ENCODE data around the gene GNA12.

GNA12 gene

DNA sequence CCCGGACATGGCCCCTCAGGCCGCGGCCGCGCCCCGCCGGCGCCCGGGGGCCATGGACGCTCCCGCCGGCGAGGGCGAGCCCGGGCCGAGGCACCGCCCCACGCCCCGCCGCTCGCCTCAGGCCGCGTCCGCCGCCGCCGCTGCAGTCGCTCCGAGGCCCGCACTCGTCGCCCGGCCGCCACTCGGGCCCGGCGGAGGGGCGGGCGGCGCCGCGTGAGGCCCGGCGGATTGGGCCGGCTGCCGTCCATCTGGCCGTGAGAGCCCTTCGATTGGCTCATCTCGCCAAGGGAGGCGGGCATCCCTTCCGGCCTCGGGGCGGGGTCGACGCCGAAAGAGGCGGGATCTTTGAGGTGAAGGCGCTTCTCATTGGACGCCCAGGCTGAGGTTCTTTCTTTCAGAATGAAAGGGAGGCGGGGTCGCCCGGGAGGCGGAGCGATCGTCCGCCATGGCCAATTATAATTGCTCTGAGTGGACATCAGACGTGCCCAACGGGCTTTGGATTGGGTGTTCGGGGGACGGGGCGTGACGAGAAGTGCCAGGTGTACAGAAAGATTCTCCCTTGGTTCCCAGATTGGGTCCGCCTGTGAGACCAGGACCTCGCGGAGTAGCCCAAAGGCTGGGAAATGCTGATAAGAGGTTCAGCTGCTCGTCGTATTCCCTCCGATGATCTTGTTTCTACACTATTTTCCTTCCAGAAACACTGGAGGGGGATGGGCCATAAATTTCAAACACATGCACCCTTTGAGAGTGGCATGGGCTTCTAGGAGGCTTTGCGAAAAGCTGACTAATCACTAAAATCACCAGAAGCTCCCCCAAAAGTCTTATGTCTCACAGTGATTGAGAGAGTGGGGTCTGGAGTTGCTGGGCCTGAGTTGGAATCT lies at the start of gene GNA12:
TSS of gene GNA12 (minus strand) at position 156 of the 881 bp plus-strand sequence. CDS start at position 9, 147 bp downstream.
- peak; percentile 95 to 97 (median 97) for DNase-seq (ENCODE audit: low read depth in 3 of 3)

DNA sequence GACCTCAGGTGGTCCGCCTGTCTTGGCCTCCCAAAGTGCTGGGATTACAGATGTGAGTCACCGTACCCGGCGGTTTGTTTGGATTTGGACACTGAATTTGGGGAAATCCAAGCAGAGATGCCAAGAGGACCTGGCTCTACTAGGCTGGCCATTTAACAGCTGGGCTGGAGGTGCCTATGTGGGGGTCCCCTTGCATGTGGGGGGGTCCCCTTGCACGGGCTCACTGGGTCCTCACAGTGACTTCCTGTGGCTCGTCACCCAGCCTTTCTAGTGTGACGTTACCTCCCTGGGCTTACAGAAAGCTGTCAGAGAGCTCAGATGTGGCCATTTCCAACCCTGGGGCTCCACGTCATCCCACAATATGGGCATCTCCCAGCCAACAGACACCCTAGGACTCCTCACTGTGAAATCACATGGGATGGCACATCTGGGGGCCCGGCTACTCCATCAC lies 49.3 kb upstream of the GNA12 start:
- no peak for DNase-seq (ENCODE audit: low read depth in 3 of 3)

GRCh38 chr7:2892549-2892948 lies 48.4 kb upstream of the GNA12 start:
- no peak for DNase-seq (ENCODE audit: low read depth in 3 of 3)

GRCh38 chr7:2887816-2888215 lies 43.7 kb upstream of the GNA12 start:
- DNase-seq (ENCODE audit: low read depth in 3 of 3), result no peak

DNA sequence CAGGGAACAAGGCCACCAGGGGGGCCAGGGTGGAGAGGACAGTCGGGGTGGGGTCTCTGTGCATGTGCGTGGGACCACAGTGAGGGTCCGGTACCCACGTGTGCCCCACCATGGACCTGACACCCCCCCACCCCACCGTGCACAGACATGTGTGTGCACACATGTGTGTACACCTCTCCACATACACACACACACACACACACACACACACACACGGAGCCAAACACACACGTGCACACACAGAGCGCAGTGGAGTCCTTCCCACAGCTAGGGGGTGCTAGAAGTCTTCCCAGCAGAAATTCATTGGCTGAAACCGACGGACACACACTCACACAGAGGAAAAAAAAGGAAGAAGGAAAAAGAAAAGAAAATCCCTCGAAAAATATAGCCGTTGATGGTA lies 42.8 kb upstream of the GNA12 start:
- peak in 1 of 3 experiments; percentile 21 for DNase-seq (ENCODE audit: low read depth in 3 of 3)

- no peak for DNase-seq (ENCODE audit: low read depth in 3 of 3)
Measured at GRCh38 chr7:2886391-2886790, 42.3 kb upstream of the GNA12 start.

DNA sequence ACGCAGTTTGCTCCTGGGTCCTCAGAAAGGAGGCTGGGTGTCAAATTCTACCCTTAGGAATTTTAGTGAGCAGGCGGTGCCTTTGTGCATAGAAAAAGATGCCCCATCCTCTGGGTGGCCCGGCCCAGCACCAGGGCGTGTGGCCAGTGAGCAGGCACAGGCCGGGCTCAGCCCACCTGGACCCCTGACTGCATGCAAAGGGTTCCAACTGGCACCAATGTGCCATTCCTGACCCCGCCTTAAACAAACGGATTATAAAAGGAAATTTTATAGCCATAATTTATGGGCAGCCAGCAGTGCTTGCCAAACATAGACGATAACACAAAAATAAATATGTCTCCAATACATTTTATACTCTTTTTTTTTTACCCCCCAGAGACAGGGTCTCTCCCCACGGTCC lies 40.1 kb upstream of the GNA12 start:
- no peak for DNase-seq (ENCODE audit: low read depth in 3 of 3)

DNA sequence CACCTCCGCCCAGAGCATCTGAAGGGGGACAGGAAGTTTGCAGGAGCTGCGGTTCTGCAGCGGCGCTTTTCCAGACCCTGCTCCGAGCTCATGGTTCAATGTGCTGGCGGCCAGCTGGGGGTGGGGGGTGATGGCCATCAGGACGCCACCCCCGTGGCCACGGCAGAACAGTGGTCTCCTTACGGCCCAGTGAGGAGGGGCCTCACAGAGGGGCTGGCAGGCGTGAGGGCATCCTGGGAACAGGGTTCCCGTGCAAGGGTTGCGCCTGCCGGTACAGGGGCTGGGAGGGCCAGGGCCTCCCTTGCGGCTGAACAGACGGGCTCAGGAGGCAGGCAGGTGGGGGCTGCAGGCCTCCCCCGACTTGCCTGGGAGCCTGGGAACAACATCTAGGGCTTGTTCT lies 39.0 kb upstream of the GNA12 start:
- no peak for DNase-seq (ENCODE audit: low read depth in 3 of 3)

DNA sequence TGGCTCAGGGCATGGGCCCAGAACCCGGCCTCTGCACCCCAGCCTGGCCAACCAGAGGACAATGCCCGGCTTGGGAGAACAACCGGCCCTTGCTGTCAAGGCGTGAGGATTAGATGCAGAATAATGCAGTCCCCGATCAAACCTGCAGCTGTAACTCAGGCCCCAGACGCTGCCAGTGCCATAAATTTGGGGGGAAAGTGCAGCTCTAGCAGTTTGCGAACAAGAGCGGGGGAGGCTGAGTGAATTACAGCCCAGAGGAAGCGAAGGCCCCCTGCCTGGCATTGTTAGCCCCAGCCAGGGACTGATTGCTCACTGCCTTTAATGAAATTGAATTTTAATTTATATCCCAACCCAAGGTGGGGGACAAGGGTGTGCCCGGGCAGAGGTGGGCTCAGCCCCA lies 38.0 kb upstream of the GNA12 start:
- no peak for DNase-seq (ENCODE audit: low read depth in 3 of 3)

DNA sequence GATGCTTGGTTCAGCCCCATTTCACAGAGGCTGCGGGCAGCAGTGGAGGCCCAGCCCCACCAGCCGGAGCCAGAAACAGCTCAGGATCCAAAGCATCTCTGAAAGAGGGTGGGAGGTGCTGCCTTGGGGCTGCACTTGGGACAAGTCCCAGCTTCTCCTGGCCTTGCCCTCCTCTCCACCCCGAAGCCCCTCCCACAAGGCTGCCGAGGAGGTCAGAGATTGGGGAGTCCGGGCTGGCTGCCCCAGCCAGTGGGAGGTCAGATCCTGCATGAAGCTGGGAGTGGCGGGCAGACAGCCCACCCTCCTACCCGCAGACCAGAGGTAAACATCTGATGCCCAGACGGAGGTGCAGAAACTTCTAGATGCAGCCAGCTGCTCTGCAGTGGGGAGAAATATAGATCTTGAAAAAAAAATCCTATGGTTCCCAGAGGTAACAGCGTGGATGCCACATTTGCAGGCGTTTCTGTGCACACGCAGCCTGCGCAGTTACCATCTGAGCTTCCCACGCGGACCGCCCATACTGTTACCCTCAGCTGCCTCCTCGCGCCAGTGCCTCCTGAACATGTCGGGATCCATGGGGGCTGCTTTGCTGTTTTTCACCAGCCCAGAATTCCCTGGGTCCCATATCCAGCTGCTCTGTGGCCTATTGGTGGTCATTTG lies 36.9 kb upstream of the GNA12 start:
- no peak for DNase-seq (ENCODE audit: low read depth in 3 of 3)

DNA sequence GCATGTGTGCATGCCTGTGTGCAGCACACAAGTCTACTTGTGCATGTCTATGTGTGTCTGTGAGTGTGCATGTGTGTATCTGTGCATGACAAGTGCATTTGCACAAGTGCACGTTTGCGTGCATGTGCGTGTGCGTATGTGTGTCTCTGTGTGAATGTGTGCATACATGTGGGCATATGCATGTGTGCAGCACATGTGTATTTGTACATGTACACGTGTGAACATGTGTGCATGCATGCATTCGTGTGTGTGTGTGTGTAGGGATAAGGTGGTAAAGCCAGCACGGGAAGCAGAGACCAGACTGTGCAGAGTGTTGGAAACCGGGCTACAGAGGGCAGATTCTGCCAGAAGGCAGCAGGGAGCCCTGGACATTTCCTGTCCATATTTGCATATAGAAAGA lies 35.9 kb upstream of the GNA12 start:
- no peak for DNase-seq (ENCODE audit: low read depth in 3 of 3)

DNA sequence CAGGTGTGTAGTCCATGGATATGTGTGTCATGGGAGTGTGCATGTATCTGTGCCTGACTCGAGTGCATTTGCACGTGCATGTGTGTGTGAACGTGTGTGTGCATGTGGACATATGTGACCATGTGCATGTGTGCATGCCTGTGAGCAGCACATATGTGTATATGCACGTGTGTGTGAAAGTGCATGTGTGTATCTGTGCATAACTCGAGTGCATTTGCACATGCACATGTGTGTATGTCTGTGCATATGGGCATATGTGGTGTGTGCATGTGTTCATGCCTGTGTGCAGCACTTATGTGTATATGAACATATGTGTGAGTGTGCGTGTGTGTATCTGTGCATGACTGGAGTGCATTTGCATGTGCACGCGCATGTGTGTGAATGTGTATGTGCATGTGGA lies 35.2 kb upstream of the GNA12 start:
- DNase-seq (ENCODE audit: low read depth in 3 of 3), result no peak

DNA sequence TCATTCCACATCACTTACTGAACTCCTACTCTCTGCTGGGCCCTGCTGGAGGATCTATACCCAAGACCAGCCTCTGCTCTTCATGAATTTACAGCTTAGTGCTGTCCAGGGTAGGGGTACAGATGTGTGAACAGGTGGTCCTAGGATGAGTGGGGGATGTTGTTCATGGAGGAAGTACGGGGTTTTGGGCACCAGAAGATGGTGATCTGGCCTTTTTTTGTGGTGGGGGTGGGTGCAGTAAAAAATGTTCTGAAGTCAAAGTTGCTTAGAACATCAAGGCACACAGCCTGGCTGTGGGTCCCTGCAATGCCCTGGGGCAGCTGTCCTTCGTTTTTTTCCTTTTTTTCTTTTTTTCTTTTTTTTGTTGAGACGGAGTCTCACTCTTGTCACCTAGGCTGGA lies 34.2 kb upstream of the GNA12 start:
- no peak for DNase-seq (ENCODE audit: low read depth in 3 of 3)

- no peak for DNase-seq (ENCODE audit: low read depth in 3 of 3)
Measured at GRCh38 chr7:2876031-2876731, 32.1 kb upstream of the GNA12 start.

- DNase-seq (ENCODE audit: low read depth in 3 of 3), result no peak
Measured at GRCh38 chr7:2873686-2874551, 29.8 kb upstream of the GNA12 start.

DNA sequence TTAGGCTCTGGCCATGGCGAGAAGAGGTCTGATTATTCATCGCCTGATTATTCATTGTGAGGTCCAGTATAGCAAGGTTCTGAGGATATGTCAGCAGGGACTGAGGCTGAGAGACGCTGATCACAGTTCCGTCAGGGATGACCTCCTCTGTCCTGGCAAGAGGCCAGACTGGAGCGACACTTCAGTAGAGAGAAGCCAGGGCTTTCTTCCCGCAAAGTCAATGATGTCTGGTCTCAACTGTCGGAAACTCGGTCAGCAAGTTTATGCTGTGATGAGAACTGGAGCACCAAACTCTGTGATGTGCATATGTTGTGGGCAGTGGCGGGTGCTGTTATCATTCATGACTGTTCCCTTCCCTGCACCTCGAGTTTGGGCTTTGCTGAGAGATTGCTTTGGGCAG lies 29.0 kb upstream of the GNA12 start:
- DNase-seq (ENCODE audit: low read depth in 3 of 3), result no peak

- DNase-seq (ENCODE audit: low read depth in 3 of 3), result no peak
Measured at GRCh38 chr7:2872296-2872874, 28.3 kb upstream of the GNA12 start.

DNA sequence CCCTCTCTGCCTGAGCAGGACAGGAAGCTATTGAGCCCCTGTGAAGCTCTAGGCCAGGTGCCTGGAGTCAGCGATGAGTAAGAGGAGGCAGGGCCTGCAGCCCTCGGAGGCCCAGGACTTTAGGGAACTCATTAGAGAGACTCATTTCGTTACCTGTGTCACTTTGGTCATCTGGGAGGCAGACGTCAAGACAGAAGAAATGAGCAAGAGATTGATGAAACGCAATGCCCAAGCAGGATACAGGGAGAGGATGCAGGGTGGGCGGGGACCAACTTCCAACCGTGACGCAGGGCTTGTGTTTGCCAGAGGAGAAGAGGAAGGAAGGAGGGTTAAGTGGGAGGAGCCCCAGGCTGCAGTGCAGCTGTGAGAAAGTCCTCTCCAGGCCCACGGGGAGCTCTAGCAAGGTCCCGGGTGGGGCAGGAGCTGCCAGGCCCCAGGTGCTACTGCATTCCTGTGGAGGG lies 26.4 kb upstream of the GNA12 start:
- DNase-seq (ENCODE audit: low read depth in 3 of 3), result no peak

- DNase-seq (ENCODE audit: low read depth in 3 of 3), result no peak
Measured at GRCh38 chr7:2869981-2870380, 25.9 kb upstream of the GNA12 start.

- no peak for DNase-seq (ENCODE audit: low read depth in 3 of 3)
Measured at GRCh38 chr7:2866601-2867000, 22.5 kb upstream of the GNA12 start.

Data from stimulated activated CD4-positive, alpha-beta T cell treated with anti-CD3 and anti-CD28 coated beads, TNF-alpha, amount 100 ng/mL, for 4 hours (primary cell).